HG03039 (cell line): ENCODE results near the gene SMIM21.

Experiments used
- ATAC-seq: cut with Tn5 transposase; IDR thresholded peaks from one replicate; pipeline ENCODE4 v1.9.1; 2021; ENCODE audit warnings: mild to moderate bottlenecking, moderate library complexity; ENCODE audit not compliant: unreplicated experiment

The SMIM21 gene

GRCh38 chr18:75428490-75428889 lies 987 bp upstream of the SMIM21 start:
- ATAC-seq = no peak

DNA sequence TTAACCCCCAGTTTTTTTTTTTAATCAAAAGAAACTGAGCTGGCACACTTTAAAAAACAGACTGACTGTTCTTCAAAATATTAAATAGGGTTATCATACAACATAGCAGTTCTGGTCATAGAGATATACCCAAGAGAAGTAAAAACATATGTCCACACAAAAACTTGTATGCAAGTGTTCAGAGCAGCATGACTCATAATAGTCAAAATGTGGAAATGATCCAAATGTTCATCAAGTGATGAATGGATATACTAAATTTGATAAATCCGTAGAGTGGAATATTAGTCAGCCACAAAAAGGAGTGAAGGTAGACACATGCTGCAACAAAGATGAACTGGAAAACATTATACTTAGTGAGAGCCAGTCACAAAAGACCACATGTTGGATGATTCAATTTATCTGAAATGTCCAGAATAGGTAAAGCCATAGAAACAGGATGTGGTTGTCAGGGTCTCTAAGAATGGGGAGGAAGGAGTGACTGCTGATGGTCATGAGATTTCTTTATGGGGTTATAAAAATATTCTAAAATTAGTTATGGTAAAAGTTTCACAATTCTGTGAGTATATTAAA lies 5.1 kb downstream of the SMIM21 start:
- no peak for ATAC-seq

DNA sequence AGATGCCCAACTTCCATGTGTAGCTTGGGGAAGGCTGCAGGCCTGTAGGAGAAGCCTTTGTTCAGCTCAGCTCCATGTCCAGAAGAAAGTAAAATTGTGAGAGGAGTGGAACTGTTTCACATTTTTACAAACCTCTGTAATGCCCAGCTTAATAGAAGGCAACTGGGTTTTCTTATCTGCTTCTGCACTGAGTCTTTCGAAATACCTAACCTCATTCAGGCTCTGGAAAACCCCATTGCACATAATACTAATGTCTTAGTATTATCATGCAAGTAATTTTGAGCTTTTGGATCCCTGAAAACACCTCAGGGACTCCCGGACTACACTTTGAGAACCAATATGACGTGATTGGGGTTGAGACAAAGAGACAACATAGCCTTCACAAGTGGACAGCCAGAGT lies 5.8 kb downstream of the SMIM21 start:
- ATAC-seq = no peak

- no peak for ATAC-seq
Observed at GRCh38 chr18:75418293-75419005, 9.1 kb downstream of the SMIM21 start.

DNA sequence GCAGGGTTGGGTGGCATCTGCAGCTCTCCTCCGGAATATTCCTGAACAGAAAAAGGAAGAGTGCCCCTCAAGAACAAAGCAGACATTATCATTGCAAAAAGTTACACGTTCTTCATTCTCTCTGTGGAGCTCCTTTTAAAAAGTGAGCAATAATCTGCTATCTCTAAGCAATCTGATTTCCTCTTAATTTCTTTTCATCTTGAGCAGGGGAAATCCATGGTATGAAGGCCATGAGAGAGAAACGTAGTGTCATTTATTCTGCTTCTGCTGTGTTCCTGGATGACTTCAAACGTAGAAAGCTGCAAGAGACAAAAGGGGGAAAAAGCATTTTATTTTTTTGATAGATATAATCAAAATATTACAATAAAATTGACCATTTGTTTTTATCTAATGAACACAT lies 16.9 kb downstream of the SMIM21 start:
- no peak for ATAC-seq

GRCh38 chr18:75409806-75410205 lies 17.7 kb downstream of the SMIM21 start:
- no peak for ATAC-seq

DNA sequence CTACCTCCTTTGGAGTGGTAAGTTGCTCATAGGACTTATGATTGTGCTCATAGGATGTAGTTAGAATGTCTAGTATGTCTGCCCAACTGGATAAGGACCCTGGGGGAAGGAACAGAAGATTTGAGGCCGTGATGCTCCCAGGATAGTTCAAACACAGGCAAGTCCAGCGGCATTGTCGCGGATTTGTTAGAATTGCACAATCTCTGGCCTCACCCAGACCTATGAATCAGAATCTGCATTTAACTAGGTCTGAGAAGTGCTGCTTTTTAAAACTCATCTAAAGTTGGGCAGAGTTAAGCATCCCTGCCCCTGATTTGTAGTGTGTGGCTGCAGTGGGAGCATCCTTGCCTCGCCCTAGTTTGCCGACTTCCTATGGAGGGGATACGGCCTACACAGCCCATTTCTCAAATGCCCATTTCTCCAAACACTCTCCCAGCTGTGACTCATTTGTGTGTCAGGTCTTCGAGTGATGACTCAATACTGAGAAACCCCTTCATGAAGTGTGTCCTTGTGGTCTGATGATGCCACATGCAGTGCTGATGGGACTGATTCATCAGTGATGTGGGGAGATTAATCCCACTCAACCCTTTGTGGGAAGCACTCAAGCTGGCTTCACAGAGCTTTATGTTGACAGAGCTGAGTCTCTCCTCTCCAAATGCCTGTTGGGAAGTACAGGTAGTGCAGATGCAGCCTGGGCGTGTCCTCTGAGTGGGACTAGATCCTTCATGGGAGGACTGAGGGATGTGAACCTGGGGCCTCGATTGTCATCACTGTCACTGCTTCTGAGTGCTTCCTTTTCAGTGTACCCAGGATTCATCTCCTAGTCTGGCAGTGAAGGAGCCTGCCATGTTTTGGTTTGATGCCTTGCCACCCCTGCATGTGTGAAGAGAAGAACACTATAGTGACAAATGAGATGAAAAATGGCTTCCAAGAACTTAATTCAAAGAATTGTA lies 18.7 kb downstream of the SMIM21 start:
- no peak for ATAC-seq

- no peak for ATAC-seq
Observed at GRCh38 chr18:75407468-75408437, 19.8 kb downstream of the SMIM21 start.

DNA sequence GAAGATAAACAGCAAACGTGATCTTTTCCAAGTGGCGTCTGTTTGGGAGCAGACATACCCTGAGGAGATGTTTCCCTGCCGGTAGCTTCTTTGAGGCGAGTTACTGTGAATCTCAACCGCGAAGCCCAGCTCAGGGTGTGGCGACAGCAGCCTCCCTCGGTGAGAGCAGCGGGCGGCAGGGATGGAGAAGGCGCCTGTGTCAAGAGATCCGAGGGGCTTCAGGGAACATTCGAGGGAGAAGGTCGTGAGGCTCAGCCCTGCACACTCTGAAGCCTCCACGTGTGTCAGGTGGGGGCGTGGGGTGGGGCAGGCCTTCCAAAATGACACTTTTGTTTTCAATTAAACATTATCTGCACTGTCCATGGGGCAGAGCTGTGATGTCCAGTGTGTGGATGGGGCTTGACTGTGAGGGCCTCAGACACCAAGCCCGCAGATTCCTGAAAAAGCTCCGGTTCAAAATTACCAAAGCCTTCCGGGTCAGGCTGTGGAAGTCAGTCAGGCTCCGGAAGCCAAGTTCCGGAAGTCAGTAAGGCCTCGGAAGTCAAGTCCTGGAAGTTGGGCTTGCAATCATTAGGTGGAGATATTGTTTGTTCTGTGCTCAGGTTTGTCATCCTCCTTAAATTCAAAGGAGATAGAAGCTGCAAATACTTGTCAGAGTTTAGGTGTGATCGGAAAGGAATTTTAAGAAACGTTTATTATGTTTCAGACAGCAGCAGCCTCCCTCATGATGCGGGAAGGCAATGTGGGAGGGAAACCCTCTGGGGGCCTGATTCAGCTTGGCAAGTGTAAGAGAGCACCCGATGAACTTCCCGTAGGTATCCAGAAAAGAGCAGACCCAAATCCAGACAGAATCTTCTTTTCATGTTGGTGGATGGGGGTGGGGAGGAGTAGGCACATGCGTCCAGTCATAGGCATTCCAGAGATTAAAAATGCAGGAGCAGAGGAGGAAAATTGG lies 20.7 kb downstream of the SMIM21 start:
- no peak for ATAC-seq

GRCh38 chr18:75405351-75405750 lies 22.2 kb downstream of the SMIM21 start:
- ATAC-seq = no peak

DNA sequence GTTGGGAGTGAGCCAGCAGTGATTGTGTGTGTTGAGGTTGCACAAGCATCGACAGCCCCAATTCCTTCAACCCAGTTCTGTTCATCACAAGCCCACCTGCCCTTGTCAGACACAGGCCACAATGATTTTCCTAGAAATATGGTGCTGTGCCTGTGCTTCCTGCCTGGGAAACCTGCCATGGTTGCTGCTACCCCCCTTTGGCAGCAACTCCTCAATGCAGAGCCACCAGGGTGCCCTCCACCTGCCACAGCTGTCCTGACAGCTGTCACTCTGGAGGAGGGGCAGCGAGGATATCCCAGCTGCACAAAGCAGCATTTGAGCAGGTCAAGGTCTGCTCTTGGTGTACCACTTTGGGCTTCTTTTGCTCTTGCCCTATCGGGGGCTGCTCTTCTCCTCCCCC lies 27.1 kb downstream of the SMIM21 start:
- ATAC-seq = no peak

DNA sequence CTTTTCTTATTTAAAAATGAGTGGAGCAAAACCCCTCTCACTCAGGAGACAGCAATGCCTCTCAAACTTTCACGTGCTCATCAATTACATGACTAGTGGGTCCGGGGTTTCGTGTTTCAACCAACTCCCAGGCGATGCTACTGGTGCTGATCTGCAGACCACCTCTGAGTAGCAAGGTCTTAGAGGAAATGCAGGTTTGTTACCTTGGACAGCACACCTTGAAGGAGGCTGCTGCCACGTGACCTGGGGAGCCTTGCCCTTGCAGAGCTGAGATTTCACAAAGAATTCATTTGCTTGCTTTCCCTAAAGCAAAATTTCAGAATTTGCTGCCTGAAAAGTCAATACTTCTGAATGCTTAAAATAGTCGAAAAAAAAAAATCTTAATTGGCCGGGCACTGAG lies 32.4 kb downstream of the SMIM21 start:
- no peak for ATAC-seq

GRCh38 chr18:75393721-75394120 lies 33.8 kb downstream of the SMIM21 start:
- no peak for ATAC-seq

GRCh38 chr18:75392226-75392578 lies 35.3 kb downstream of the SMIM21 start:
- no peak for ATAC-seq

DNA sequence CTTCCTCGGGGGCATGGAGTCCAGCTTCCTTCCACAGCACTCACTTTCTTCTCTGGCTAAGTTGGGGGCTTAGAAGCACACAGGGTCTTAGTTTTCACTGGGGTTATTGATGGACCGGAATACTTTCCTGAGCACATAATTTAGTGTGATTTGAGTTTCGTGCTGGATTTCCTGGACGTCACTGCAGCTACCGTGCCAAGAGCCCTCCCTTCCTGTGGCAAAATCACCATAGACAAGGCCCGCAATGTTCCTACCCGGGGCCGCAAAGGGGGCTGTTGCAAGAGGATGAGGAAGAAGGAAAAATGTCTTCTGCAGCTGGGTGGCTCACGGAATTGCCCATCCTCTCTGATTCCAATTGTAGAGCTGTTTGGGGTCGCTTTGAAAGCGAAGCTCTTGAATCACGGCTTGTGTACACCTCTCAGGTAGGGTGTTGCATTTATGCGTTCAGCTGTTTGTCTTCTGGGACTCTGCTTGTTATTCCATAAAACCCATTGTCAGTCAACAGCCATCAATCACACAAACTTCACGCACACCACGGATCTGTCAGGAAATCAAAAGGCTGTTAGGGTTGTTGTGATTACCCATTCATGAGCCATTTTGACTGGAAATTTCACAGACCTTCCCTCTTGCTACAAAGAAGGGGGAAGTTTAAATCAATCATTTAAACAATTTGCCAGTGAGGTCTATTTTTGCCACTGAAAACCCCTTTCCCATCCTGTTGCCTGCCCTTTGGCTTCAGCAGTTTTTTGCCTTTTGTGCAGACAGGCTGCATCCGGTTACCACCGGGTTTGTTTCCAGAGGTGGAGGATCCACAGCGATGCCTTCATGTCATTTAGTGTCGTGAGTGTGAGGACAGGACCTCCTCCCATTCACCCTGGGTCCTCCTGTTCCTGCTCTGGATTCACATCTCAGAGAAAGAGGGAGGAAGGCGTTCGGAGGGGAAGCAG lies 36.0 kb downstream of the SMIM21 start:
- ATAC-seq = no peak

- no peak for ATAC-seq
Observed at GRCh38 chr18:75390854-75391253, 36.6 kb downstream of the SMIM21 start.

- no peak for ATAC-seq
Observed at GRCh38 chr18:75384144-75384543, 43.4 kb downstream of the SMIM21 start.
